OCI-M1 (cell line): ENCODE data around the gene NOP14.
"Not testable (repeated sequence)": the region's sequence is repeated elsewhere in the genome, so short reads cannot be mapped to it uniquely, and the experiment has no call there.

Experiments used
- DNase-seq: peaks from one replicate; lab custom pipeline; 2025; lab: John Stamatoyannopoulos, UW

The NOP14 gene

GRCh38 chr4:2931512-2932301 is 31.5 kb downstream of the NOP14 start:
- DNase-seq = no peak

- no peak for DNase-seq
These were observed 32.3 kb downstream of the NOP14 start for GRCh38 chr4:2930758-2931511.

- no peak for DNase-seq
These were observed 33.0 kb downstream of the NOP14 start for GRCh38 chr4:2930135-2930757.

GRCh38 chr4:2929469-2929868 is 33.7 kb downstream of the NOP14 start:
- no peak for DNase-seq

GRCh38 chr4:2928242-2929176 is 34.7 kb downstream of the NOP14 start:
- no peak for DNase-seq

- DNase-seq = no peak
These were observed 35.5 kb downstream of the NOP14 start for GRCh38 chr4:2927696-2928075.

GRCh38 chr4:2927016-2927695 is 36.0 kb downstream of the NOP14 start:
- no peak for DNase-seq

GRCh38 chr4:2925931-2926860 is 37.0 kb downstream of the NOP14 start:
- no peak for DNase-seq

- no peak for DNase-seq
These were observed 37.7 kb downstream of the NOP14 start for GRCh38 chr4:2925496-2925895.

- no peak for DNase-seq
These were observed 38.4 kb downstream of the NOP14 start for GRCh38 chr4:2924765-2925301.

GRCh38 chr4:2924286-2924685 is 38.9 kb downstream of the NOP14 start:
- no peak for DNase-seq

- no peak for DNase-seq
These were observed 39.5 kb downstream of the NOP14 start for GRCh38 chr4:2923668-2924173.

- DNase-seq = no peak
These were observed 40.1 kb downstream of the NOP14 start for GRCh38 chr4:2923141-2923551.

- not testable (repeated sequence) for DNase-seq
These were observed 40.6 kb downstream of the NOP14 start for GRCh38 chr4:2922453-2923101.

- not testable (repeated sequence) for DNase-seq
These were observed 44.5 kb downstream of the NOP14 start for GRCh38 chr4:2918714-2919113.

GRCh38 chr4:2918300-2918699 is 44.9 kb downstream of the NOP14 start:
- not testable (repeated sequence) for DNase-seq

GRCh38 chr4:2916696-2917095 is 46.5 kb downstream of the NOP14 start:
- not testable (repeated sequence) for DNase-seq

- DNase-seq = no peak
These were observed 47.4 kb downstream of the NOP14 start for GRCh38 chr4:2915789-2916188.
